Smooth muscle cell of the coronary artery (primary cell): ENCODE measurements around the gene TOX3. TPM values are rescaled to one million over a fixed set of nuclear protein-coding genes. Genes with fewer than 3 reads are reported as not detected.

ENCODE experiments used
- total RNA-seq: library from RNA; depleted of rRNA; stranded (reverse); fragments of >200 nt; gene quantifications from 2 replicates; pipeline ENCODE4 v1.2.3, GENCODE V29; 2014; ENCODE audit warnings: low replicate concordance

Gene TOX3
- total RNA-seq, result not detected in 2 replicates

DNA sequence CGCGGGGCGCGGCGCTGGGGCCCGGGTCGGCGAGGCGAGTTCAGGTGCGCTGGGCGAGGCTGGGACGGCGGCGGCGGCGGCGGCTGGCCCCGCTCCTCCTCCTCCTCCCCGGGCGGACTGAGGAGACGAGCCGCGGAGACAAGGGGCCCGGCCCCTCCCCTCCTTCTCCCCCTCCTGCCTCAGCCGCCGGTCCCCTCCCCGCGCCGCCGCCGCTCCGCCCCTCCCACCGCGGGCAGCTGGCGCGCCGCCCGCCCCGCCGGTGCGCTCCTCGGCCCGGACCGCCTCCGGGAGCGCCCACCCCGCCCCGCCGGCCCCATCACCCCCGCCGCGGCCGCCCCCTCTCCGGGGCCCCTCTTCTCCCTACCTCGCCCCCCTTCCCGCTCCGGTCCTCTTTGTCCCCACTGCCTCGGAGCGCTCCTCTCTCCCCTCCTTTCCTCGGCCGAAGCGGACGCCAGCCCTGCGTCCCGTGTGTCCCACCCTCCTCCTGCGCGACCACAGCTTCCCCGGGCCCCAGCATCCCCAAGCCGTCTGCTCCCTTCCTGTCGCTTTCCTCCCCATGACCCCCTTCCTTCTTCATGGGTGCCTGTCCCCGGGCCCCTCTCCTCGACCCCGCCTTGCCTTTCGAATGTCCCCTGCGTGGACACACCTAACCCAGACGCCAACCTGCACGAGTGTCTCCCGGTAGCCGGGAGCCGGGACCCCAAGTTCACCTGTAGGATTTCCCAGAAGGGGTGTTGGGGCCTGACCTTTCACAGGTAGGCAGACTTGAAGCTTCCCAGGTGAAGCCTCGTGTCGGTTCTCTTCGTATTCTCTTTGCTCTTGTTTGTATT lies at the start of gene TOX3:
Gene TOX3 (minus strand): TSS at position 140 of the 830 bp plus-strand sequence. CDS start 420 bp downstream, outside the sequence.

